Body of pancreas (tissue), 4 donors: Measurements from ENCODE around the gene SRP54. TPM values are rescaled to one million over a fixed set of nuclear protein-coding genes. Genes with fewer than 3 reads are reported as not detected.
"Not testable (repeated sequence)": the region's sequence is repeated elsewhere in the genome, so short reads cannot be mapped to it uniquely, and the experiment has no call there.

Experiments used
- ATAC-seq: fragments of 150-250 bp; one replicate; pipeline ENCODE4 v1.9.1; 2016
- DNase-seq, 4 donors: peaks; one replicate each; pipeline ENCODE4 v3.0.0-alpha.2; 2019
- H3K27ac ChIP-seq, 4 donors: fragments of 200-600 bp; sonication (generic); 1 replicate in 3 of 4; 2 replicates in 1 of 4; pipeline versions ENCODE4 v1.5.1 to v1.6.1; 2016 to 2019; ENCODE audit warnings: mild to moderate bottlenecking in 1 of 4, mixed read lengths in 1 of 4, moderate library complexity in 1 of 4
- H3K27me3 ChIP-seq, 2 donors: fragments of 200-600 bp; sonication (generic); one replicate each; pipeline ENCODE4 v1.6.0; 2016; ENCODE audit warnings: mild to moderate bottlenecking in 1 of 2
- H3K36me3 ChIP-seq, 2 donors: fragments of 200-600 bp; sonication (generic); replicated peaks in 1 of 2; 2 replicates each; pipeline ENCODE4 v1.5.1; 2016; ENCODE audit warnings: low read depth in 2 of 2; ENCODE audit not compliant: insufficient read depth in 1 of 2
- H3K4me1 ChIP-seq: fragments of 200-600 bp; sonication (generic); one replicate; pipeline ENCODE4 v1.6.0; 2016
- H3K4me3 ChIP-seq, 2 donors: fragments of 200-600 bp; sonication (generic); 1 replicate in 1 of 2; 2 replicates in 1 of 2; pipeline ENCODE4 v1.5.1; 2016 to 2019
- H3K9me3 ChIP-seq, 3 donors: fragments of 200-600 bp; sonication (generic); 1 replicate in 2 of 3; 2 replicates in 1 of 3; pipeline ENCODE4 v1.5.1; 2016
- CTCF ChIP-seq, 7 experiments: fragments of 450-650 bp in 4 of 7; fragments of 200-600 bp in 3 of 7; sonication (generic) in 3 of 7; IDR thresholded peaks; one replicate each; pipeline ENCODE4 v1.5.1; 2016 to 2019; ENCODE audit warnings: antibody characterized with exemption in 7 of 7
- POLR2A ChIP-seq, 3 donors: fragments of 450-650 bp; IDR thresholded peaks; one replicate each; pipeline ENCODE4 v1.6.1; 2016; ENCODE audit warnings: antibody characterized with exemption in 3 of 3, mild to moderate bottlenecking in 2 of 3
- WGBS, 2 donors: methylation state at CpG; one replicate each; pipeline ENCODE4 v1.1.5; 2017; 5-methylcytosine and 5-hydroxymethylcytosine counted together
- intact Hi-C: fragments of 100-400 bp; cut with DNase I; formaldehyde crosslinking; loops from one replicate; pipeline ENCODE4 v1.15.1; 2023
- total RNA-seq, 2 donors: library from RNA; depleted of rRNA; stranded (reverse); fragments of >200 nt; gene quantifications; one replicate each; pipeline ENCODE4 v1.1.0, GENCODE V29; 2016

The SRP54 gene
- total RNA-seq, 2 donors from 2014 or later, result 38.2 to 61.5 TPM

- TF ChIP-seq CTCF (IDR thresholded peaks at IDR 0.05), result no peak
- no peak for TF ChIP-seq POLR2A (IDR thresholded peaks at IDR 0.05)
- H3K4me1 ChIP-seq, result no peaks in the 10 kb centered on the region
- 100% methylated on average over 1 of the region's 1 CpG; no CpG with 5 or more reads in 1 of the 2 donors for WGBS, 2 donors
- no peaks in the 10 kb centered on the region for H3K27me3 ChIP-seq
- H3K9me3 ChIP-seq, result no peaks in the 10 kb centered on the region
- intact Hi-C loops, result no loop called here
- no peak overlapping the region for H3K27ac ChIP-seq
- no peak for DNase-seq
- no peak overlapping the region for H3K4me3 ChIP-seq
- H3K36me3 ChIP-seq, result peaks cover 26 to 47% of the 10 kb centered on the region in 2 donors
- ATAC-seq, result no peak
These were observed 33.8 kb downstream of the SRP54 start for GRCh38 chr14:35016568-35016967.

- peaks cover 28 to 36% of the 10 kb centered on the region in 2 donors for H3K36me3 ChIP-seq
- TF ChIP-seq CTCF (IDR thresholded peaks at IDR 0.05) (no peak), POLR2A (IDR thresholded peaks at IDR 0.05) (no peak)
- no peak overlapping the region for H3K4me3 ChIP-seq
- no peaks in the 10 kb centered on the region for H3K4me1 ChIP-seq
- intact Hi-C loops, result no loop called here
- WGBS, 2 donors, result 75% methylated on average over 4 of the region's 4 CpGs
- no peaks in the 10 kb centered on the region for H3K9me3 ChIP-seq
- ATAC-seq (no peak), DNase-seq (no peak)
- no peaks in the 10 kb centered on the region for H3K27me3 ChIP-seq
- no peak overlapping the region for H3K27ac ChIP-seq
These were observed 37.9 kb downstream of the SRP54 start for GRCh38 chr14:35020713-35021112.

- Histone ChIP-seq H3K27me3 (no peaks in the 10 kb centered on the region), H3K4me3 (no peak overlapping the region), H3K4me1 (no peaks in the 10 kb centered on the region), H3K27ac (no peak overlapping the region), H3K9me3 (no peaks in the 10 kb centered on the region), H3K36me3 (peaks cover 7 to 27% of the 10 kb centered on the region in 2 donors)
- intact Hi-C loops, result no loop called here
- ATAC-seq, result no peak
- no peak for TF ChIP-seq CTCF (IDR thresholded peaks at IDR 0.05)
- no peak for TF ChIP-seq POLR2A (IDR thresholded peaks at IDR 0.05)
- WGBS, 2 donors, result 95% methylated on average over 2 of the region's 2 CpGs
- DNase-seq, result no peak
These were observed 45.6 kb downstream of the SRP54 start for GRCh38 chr14:35028435-35028834.

GRCh38 chr14:35032562-35032961 lies 49.8 kb downstream of the SRP54 start:
- peaks cover 4 to 15% of the 10 kb centered on the region in 2 donors for H3K36me3 ChIP-seq
- no peak for DNase-seq
- intact Hi-C loops, result no loop called here
- no peaks in the 10 kb centered on the region for H3K4me1 ChIP-seq
- no peak for ATAC-seq
- H3K27me3 ChIP-seq, result no peaks in the 10 kb centered on the region
- 96 to 100% methylated on average over 2 of the region's 2 CpGs for WGBS, 2 donors
- TF ChIP-seq CTCF (IDR thresholded peaks at IDR 0.05) (no peak), POLR2A (IDR thresholded peaks at IDR 0.05) (no peak)
- H3K9me3 ChIP-seq, result no peaks in the 10 kb centered on the region
- no peak overlapping the region for H3K4me3 ChIP-seq
- H3K27ac ChIP-seq, result no peak overlapping the region

GRCh38 chr14:35034440-35034833 lies 51.6 kb downstream of the SRP54 start:
- Histone ChIP-seq H3K4me3 (no peak overlapping the region), H3K27me3 (no peaks in the 10 kb centered on the region), H3K36me3 (peaks cover 4 to 11% of the 10 kb centered on the region in 2 donors), H3K27ac (no peak overlapping the region), H3K4me1 (no peaks in the 10 kb centered on the region), H3K9me3 (no peaks in the 10 kb centered on the region)
- TF ChIP-seq POLR2A (IDR thresholded peaks at IDR 0.05) (no peak), CTCF (IDR thresholded peaks at IDR 0.05) (no peak)
- WGBS, 2 donors, result 84 to 100% methylated on average over 2 to 5 of the region's 5 CpGs
- ATAC-seq (no peak), DNase-seq (no peak)
- intact Hi-C loops, result no loop called here

- WGBS, 2 donors, result 78 to 83% methylated on average over 5 of the region's 5 CpGs
- H3K27ac ChIP-seq, H3K36me3 ChIP-seq, H3K4me1 ChIP-seq, DNase-seq, intact Hi-C loops, ATAC-seq, H3K27me3 ChIP-seq, H3K9me3 ChIP-seq, H3K4me3 ChIP-seq: not testable (repeated sequence)
These were observed 52.3 kb downstream of the SRP54 start for GRCh38 chr14:35034944-35035554.

GRCh38 chr14:35038312-35038711 lies 55.5 kb downstream of the SRP54 start:
- H3K27ac ChIP-seq, H3K4me1 ChIP-seq, DNase-seq, H3K4me3 ChIP-seq, H3K9me3 ChIP-seq, ATAC-seq, H3K36me3 ChIP-seq, intact Hi-C loops, H3K27me3 ChIP-seq: not testable (repeated sequence)
- WGBS, 2 donors, result 91 to 97% methylated on average over 1 to 9 of the region's 17 CpGs
